H1 (cell line): ENCODE data around the gene PRKAR2B. TPM values are rescaled to one million over a fixed set of nuclear protein-coding genes. Genes with fewer than 3 reads are reported as not detected.

Experiments used
- CTCF ChIA-PET: fragments of 300-600 bp; sonication (Branson Sonifier 250); formaldehyde crosslinking; loops from one replicate; lab custom pipeline; 2021; ENCODE audit not compliant: partially characterized antibody; lab: Charles Lee
- POLR2A ChIA-PET: fragments of 300-600 bp; sonication (Branson Sonifier 250); formaldehyde crosslinking; loops from one replicate; lab custom pipeline; 2021; ENCODE audit warnings: inconsistent platforms; ENCODE audit not compliant: partially characterized antibody; lab: Charles Lee
- DNase-seq, 2 experiments: peaks; one replicate each; pipeline versions ENCODE4 v3.0.0 to v3.0.0-alpha.2; 2010 to 2022; ENCODE audit warnings: low spot score in 2 of 2, low read depth in 1 of 2, mixed read lengths in 1 of 2
- FAIRE-seq: peaks from 2 replicates; lab custom pipeline; 2011; peaks lifted over from hg19 to GRCh38; lab: Jason Lieb, UNC
- H2AFZ ChIP-seq: 2 replicates; pipeline ENCODE4 v1.8.1; 2012; ENCODE audit warnings: low read length, inconsistent platforms
- H2AK5ac ChIP-seq: 2 replicates; pipeline ENCODE4 v1.6.1; 2013; ENCODE audit warnings: low read depth, low read length
- H2BK120ac ChIP-seq: replicated peaks from 2 replicates; pipeline ENCODE3; 2013; ENCODE audit warnings: low read depth, low read length, inconsistent platforms
- H2BK12ac ChIP-seq: 2 replicates; pipeline ENCODE4 v1.6.1; 2013; ENCODE audit warnings: low read depth, low read length
- H2BK15ac ChIP-seq: 2 replicates; pipeline ENCODE4 v1.6.1; 2013; ENCODE audit warnings: low read length
- H2BK20ac ChIP-seq: 2 replicates; pipeline ENCODE4 v1.6.1; 2013; ENCODE audit warnings: low read length
- H2BK5ac ChIP-seq: 2 replicates; pipeline ENCODE4 v1.6.1; 2013; ENCODE audit warnings: low read depth, low read length
- H3K14ac ChIP-seq: 2 replicates; pipeline ENCODE4 v1.6.1; 2013; ENCODE audit warnings: inconsistent platforms; ENCODE audit not compliant: insufficient read length
- H3K18ac ChIP-seq: 2 replicates; pipeline ENCODE4 v1.6.1; 2013; ENCODE audit warnings: low read length; ENCODE audit errors: extremely low read depth
- H3K23ac ChIP-seq: 2 replicates; pipeline ENCODE4 v1.6.1; 2013; ENCODE audit warnings: inconsistent platforms; ENCODE audit not compliant: insufficient read length
- H3K23me2 ChIP-seq: 2 replicates; pipeline ENCODE4 v1.6.1; 2013; ENCODE audit warnings: low read depth, low read length
- H3K27ac ChIP-seq: 2 replicates; pipeline ENCODE4 v1.6.1; 2011; ENCODE audit warnings: low read depth, low read length, inconsistent platforms
- H3K27me3 ChIP-seq, 4 experiments: replicated peaks in 1 of 4; 1 replicate in 1 of 4; 2 replicates in 3 of 4; pipeline versions ENCODE4 v1.6.1 to v1.8.1; 2011 to 2013; ENCODE audit warnings: low read length in 3 of 4, mild to moderate bottlenecking in 3 of 4, inconsistent platforms in 2 of 4, mixed read lengths in 2 of 4, moderate library complexity in 1 of 4; ENCODE audit not compliant: control insufficient read depth in 3 of 4, insufficient read depth in 3 of 4; ENCODE audit errors: extremely low read depth in 1 of 4
- H3K36me3 ChIP-seq, 4 experiments: 2 replicates each; pipeline versions ENCODE4 v1.6.1 to v1.8.1; 2011 to 2013; ENCODE audit warnings: mild to moderate bottlenecking in 4 of 4, low read length in 3 of 4, moderate library complexity in 2 of 4, control low read depth in 1 of 4, inconsistent platforms in 1 of 4; ENCODE audit not compliant: insufficient read depth in 4 of 4, control insufficient read depth in 2 of 4
- H3K4ac ChIP-seq: replicated peaks from 2 replicates; pipeline ENCODE3; 2013; ENCODE audit warnings: low read length, low read depth, mixed read lengths, inconsistent platforms; ENCODE audit not compliant: insufficient read length
- H3K4me1 ChIP-seq, 4 experiments: replicated peaks in 1 of 4; 1 replicate in 1 of 4; 2 replicates in 3 of 4; pipeline versions ENCODE4 v1.6.1 to v1.8.1; 2011 to 2013; ENCODE audit warnings: low read length in 3 of 4, inconsistent platforms in 2 of 4, mixed read lengths in 1 of 4; ENCODE audit not compliant: insufficient read depth in 4 of 4, control insufficient read depth in 3 of 4
- H3K4me2 ChIP-seq, 2 experiments: 2 replicates each; pipeline versions ENCODE4 v1.6.1 to v1.8.1; 2011 to 2013; ENCODE audit warnings: low read depth in 2 of 2, low read length in 2 of 2, control low read depth in 1 of 2, inconsistent platforms in 1 of 2, mild to moderate bottlenecking in 1 of 2; ENCODE audit not compliant: insufficient read depth in 1 of 2
- H3K4me3 ChIP-seq, 4 experiments: fragments of 200-600, 300-600 bp in 1 of 4; sonication (generic), shearing (Covaris generic), sonication (Bioruptor Twin) in 1 of 4; 2 replicates each; pipeline versions ENCODE4 v1.5.1 to v1.8.1; 2011 to 2016; ENCODE audit warnings: low read length in 4 of 4, low read depth in 3 of 4, control low read depth in 2 of 4, inconsistent platforms in 2 of 4, mild to moderate bottlenecking in 2 of 4, mixed read lengths in 1 of 4, moderate library complexity in 1 of 4; ENCODE audit not compliant: insufficient read depth in 2 of 4; ENCODE audit errors: extremely low read depth in 1 of 4
- H3K56ac ChIP-seq: replicated peaks from 2 replicates; pipeline ENCODE3; 2013; ENCODE audit warnings: low read depth, mild to moderate bottlenecking, mixed read lengths, low read length, inconsistent platforms; ENCODE audit not compliant: insufficient read length
- H3K79me1 ChIP-seq: 2 replicates; pipeline ENCODE4 v1.6.1; 2013; ENCODE audit warnings: low read depth, low read length, control low read depth
- H3K79me2 ChIP-seq, 2 experiments: 2 replicates each; pipeline versions ENCODE4 v1.6.1 to v1.8.1; 2012 to 2013; ENCODE audit warnings: low read length in 2 of 2, mild to moderate bottlenecking in 2 of 2, inconsistent platforms in 1 of 2; ENCODE audit not compliant: insufficient read depth in 2 of 2, control insufficient read depth in 1 of 2
- H3K9ac ChIP-seq, 4 experiments: replicated peaks in 1 of 4; 1 replicate in 1 of 4; 2 replicates in 3 of 4; pipeline versions ENCODE4 v1.6.1 to v1.8.1; 2011 to 2013; ENCODE audit warnings: low read depth in 3 of 4, low read length in 3 of 4, control low read depth in 2 of 4, mild to moderate bottlenecking in 2 of 4, moderate library complexity in 2 of 4, inconsistent platforms in 1 of 4; ENCODE audit errors: extremely low read depth in 1 of 4
- H3K9me3 ChIP-seq, 2 experiments: 2 replicates each; pipeline versions ENCODE4 v1.6.1 to v1.8.1; 2012 to 2013; ENCODE audit warnings: mild to moderate bottlenecking in 2 of 2, moderate library complexity in 2 of 2, control low read depth in 1 of 2, inconsistent platforms in 1 of 2, low read depth in 1 of 2, low read length in 1 of 2, mixed read lengths in 1 of 2; ENCODE audit not compliant: insufficient read depth in 2 of 2
- H4K20me1 ChIP-seq, 2 experiments: replicated peaks in 1 of 2; 2 replicates each; pipeline versions ENCODE3 to v1.8.1; 2011 to 2013; ENCODE audit warnings: inconsistent platforms in 2 of 2, low read length in 2 of 2, mild to moderate bottlenecking in 1 of 2; ENCODE audit not compliant: insufficient read depth in 2 of 2, control insufficient read depth in 1 of 2
- H4K5ac ChIP-seq: 2 replicates; pipeline ENCODE4 v1.6.1; 2013; ENCODE audit warnings: low read length, low read depth, mixed read lengths, inconsistent platforms; ENCODE audit not compliant: insufficient read length
- H4K8ac ChIP-seq: 2 replicates; pipeline ENCODE4 v1.8.0; 2013; ENCODE audit warnings: mild to moderate bottlenecking, moderate library complexity, low read length, inconsistent platforms; ENCODE audit not compliant: insufficient read depth; ENCODE audit errors: extremely low read depth
- H4K91ac ChIP-seq: replicated peaks from 2 replicates; pipeline ENCODE3; 2013; ENCODE audit warnings: low read length, mixed read lengths, inconsistent platforms; ENCODE audit not compliant: insufficient read length
- CBX5 ChIP-seq: fragments of 300-800, 300-1000 bp; sonication (generic); IDR thresholded peaks from 2 replicates; pipeline ENCODE4 v1.7.1; 2016; ENCODE audit warnings: antibody characterized with exemption, low read length, low read depth
- CEBPB ChIP-seq: IDR thresholded peaks from 2 replicates; pipeline ENCODE4 v1.6.1; 2012; ENCODE audit warnings: low read depth, low read length
- HDAC6 ChIP-seq: IDR thresholded peaks from one replicate; pipeline ENCODE4 v1.7.1; 2012; ENCODE audit warnings: low read depth, mild to moderate bottlenecking, inconsistent platforms, low read length, moderate library complexity
- JUN ChIP-seq: IDR thresholded peaks from 2 replicates; pipeline ENCODE4 v1.6.1; 2011; ENCODE audit warnings: low read depth, mild to moderate bottlenecking, improper control_type of control experiment, low read length
- JUND ChIP-seq: IDR thresholded peaks from 2 replicates; pipeline ENCODE4 v1.6.1; 2011; ENCODE audit warnings: mild to moderate bottlenecking, improper control_type of control experiment, low read length
- SAP30 ChIP-seq: fragments of 300-600 bp; sonication (generic); IDR thresholded peaks from 2 replicates; pipeline ENCODE4 v1.7.1; 2012; ENCODE audit warnings: low read length, moderate library complexity, mild to moderate bottlenecking, inconsistent platforms; ENCODE audit not compliant: insufficient read depth, insufficient replicate concordance
- TAF1 ChIP-seq: IDR thresholded peaks from 2 replicates; pipeline ENCODE4 v1.6.1; 2011; ENCODE audit warnings: mild to moderate bottlenecking, low read depth, low read length
- YY1 ChIP-seq: IDR thresholded peaks from 2 replicates; pipeline ENCODE4 v1.6.1; 2011; ENCODE audit warnings: low read depth, mild to moderate bottlenecking, low read length
- WGBS, 2 experiments: shearing (Covaris generic) in 1 of 2; methylation state at CpG; one replicate each; pipeline versions ENCODE4 v1.1.6 to v1.1.7; 2013 to 2015; ENCODE audit warnings: low lambda C conversion rate in 2 of 2, mixed read lengths in 2 of 2, inconsistent platforms in 1 of 2, low coverage in 1 of 2, missing lambda C conversion rate in 1 of 2; ENCODE audit not compliant: insufficient replicate concordance in 2 of 2, insufficient coverage in 1 of 2, insufficient read length in 1 of 2; ENCODE audit errors: extremely low coverage in 1 of 2, missing lambda C conversion rate in 1 of 2; 5-methylcytosine and 5-hydroxymethylcytosine counted together
- polyA plus RNA-seq, 7 experiments: library from polyadenylated mRNA; depleted of rRNA in 3 of 7; stranded (reverse) in 5 of 7; unstranded in 2 of 7; fragments of >200 nt in 5 of 7; fragments of 200-250 nt in 2 of 7; gene quantifications; 1 replicate in 5 of 7; 2 replicates in 1 of 7; 4 replicates in 1 of 7; pipeline versions ENCODE4 v1.2.1 to v1.2.3, GENCODE V29; 2011 to 2013; ENCODE audit warnings: missing spikeins in 2 of 7, mixed read lengths in 2 of 7
- total RNA-seq: library from RNA; stranded (reverse); fragmentation: NEBNext Ultra II Directional; extraction: Animal tissue kit (Norgen Biotek cat#: 25700); gene quantifications from 2 replicates; pipeline ENCODE4 v1.2.1, GENCODE V29; 2021

PRKAR2B gene
- total and polyA plus RNA-seq, 2 of the 8 experiments (the other 6 are each of a cell fraction or from before 2014, with no cell fraction given), result 10.4 to 37.0 TPM

DNA sequence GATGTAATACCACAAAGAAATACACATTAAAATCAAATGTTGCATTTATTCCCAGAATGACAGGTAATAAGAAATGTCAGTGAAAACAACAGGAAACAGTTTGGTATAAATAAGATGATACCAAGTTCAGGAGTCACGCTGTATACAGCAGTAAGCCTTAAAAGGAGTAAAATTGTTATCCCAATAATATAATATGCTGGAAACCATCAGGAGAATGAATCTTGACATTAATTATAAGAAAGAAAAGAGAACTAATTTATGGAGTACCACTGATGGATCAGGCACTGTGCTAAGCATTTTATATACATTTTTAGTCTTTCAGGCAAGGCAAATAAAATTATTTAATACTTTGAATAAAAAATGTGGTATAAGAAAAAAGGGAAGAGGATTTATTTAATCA is 27.6 kb downstream of the PRKAR2B start:
- no peaks in the 10 kb centered on the region for H3K36me3 ChIP-seq
- ChIA-PET CTCF (no interaction called here), POLR2A (no interaction called here)
- no peaks in the 10 kb centered on the region for H3K23me2 ChIP-seq
- no peak overlapping the region for H3K14ac ChIP-seq
- H4K91ac ChIP-seq, result no peak overlapping the region
- TF ChIP-seq HDAC6, result no peak
- TF ChIP-seq JUND, result no peak
- TF ChIP-seq CEBPB, result no peak
- TF ChIP-seq YY1, result no peak
- TF ChIP-seq JUN, result no peak
- no peak for TF ChIP-seq CBX5
- no peak for TF ChIP-seq TAF1
- TF ChIP-seq SAP30, result no peak
- no peak overlapping the region for H3K4me2 ChIP-seq
- H2AFZ ChIP-seq, result no peak overlapping the region
- no peak overlapping the region for H2BK5ac ChIP-seq
- H3K9me3 ChIP-seq, result no peaks in the 10 kb centered on the region
- no peak overlapping the region for H2BK120ac ChIP-seq
- no peak overlapping the region for H2AK5ac ChIP-seq
- no peak overlapping the region for H3K56ac ChIP-seq
- H3K79me2 ChIP-seq, result peaks cover 0 to 12% of the 10 kb centered on the region in 2 experiments; a peak in 3 of 4 replicates
- no peak overlapping the region for H4K5ac ChIP-seq
- 96% methylated on average over 1 of the region's 1 CpG; no CpG with 5 or more reads in 1 of the 2 experiments for WGBS, 2 experiments
- FAIRE-seq (no peak), DNase-seq (no peak)
- no peak overlapping the region for H2BK12ac ChIP-seq
- no peaks in the 10 kb centered on the region for H4K20me1 ChIP-seq
- no peak overlapping the region for H3K18ac ChIP-seq
- no peak overlapping the region for H2BK15ac ChIP-seq
- no peak overlapping the region for H4K8ac ChIP-seq
- H3K79me1 ChIP-seq, result no peaks in the 10 kb centered on the region
- no peaks in the 10 kb centered on the region for H3K27me3 ChIP-seq
- H2BK20ac ChIP-seq, result no peak overlapping the region
- H3K4me1 ChIP-seq, result peaks cover 0 to 11% (median 4%) of the 10 kb centered on the region in 4 experiments; a peak in 6 of 7 replicates
- H3K23ac ChIP-seq, result no peak overlapping the region
- no peak overlapping the region for H3K27ac ChIP-seq
- no peak overlapping the region for H3K4ac ChIP-seq
- H3K9ac ChIP-seq, result no peak overlapping the region
- no peak overlapping the region for H3K4me3 ChIP-seq
